ENCODE measurements around the gene PPP1CB.

PPP1CB gene

DNA sequence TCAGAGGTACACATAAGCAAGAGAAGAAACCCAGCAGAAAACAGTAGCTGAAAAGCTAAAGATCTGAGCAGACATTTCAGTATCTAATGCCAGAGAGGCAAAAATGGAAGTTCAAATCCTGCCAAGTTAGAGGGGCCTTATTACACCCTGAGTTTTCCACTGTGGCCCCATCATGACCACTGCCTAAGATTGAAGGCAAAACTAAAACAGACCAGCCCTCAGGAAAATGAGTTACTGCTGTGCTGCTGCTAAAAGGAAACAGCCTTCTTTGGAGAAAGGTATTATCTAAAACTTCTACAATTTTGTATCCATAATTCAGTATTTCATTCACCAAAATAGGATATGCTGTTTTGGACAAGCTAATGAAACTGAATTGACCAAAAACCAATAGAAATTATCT is 16.8 kb downstream of the PPP1CB start:
- H3K27ac ChIP-seq (replicated peaks): no peak overlapping the region
- DNase-seq (ENCODE audit: low read depth in 1 of 2, low spot score in 1 of 2): no peak
- TF ChIP-seq SPI1 (IDR thresholded peaks at IDR 0.05; ENCODE audit: borderline replicate concordance, low read depth): no peak
- no peak for TF ChIP-seq CTCF (IDR thresholded peaks at IDR 0.05; ENCODE audit: insufficient read depth, low read length)
- TF ChIP-seq GABPA (IDR thresholded peaks at IDR 0.05; ENCODE audit: low read depth): no peak
- no peak for TF ChIP-seq REST (IDR thresholded peaks at IDR 0.05; ENCODE audit: insufficient replicate concordance, low read depth)
- TF ChIP-seq POLR2AphosphoS5 (IDR thresholded peaks at IDR 0.05; ENCODE audit: low read depth): no peak

DNA sequence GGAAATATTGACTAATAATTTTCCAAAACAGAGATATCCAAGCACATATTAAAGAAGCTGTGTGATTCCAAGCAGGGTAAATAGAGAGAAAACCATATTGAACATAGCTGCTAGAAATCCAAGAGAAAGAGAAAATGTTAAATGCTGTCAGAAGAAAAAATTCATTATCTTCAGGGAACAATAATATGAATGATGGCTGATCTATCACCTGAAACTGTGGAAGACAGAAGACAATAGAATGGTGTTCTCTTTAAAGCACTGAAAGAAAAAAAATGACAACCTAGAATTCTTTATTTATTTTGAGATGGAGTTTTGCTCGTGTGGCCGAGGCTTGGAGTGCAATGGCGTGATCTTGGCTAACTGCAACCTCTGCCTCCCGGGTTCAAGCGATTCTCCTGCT is 17.3 kb downstream of the PPP1CB start:
- H3K27ac ChIP-seq (replicated peaks): no peak overlapping the region
- TF ChIP-seq GABPA (IDR thresholded peaks at IDR 0.05; ENCODE audit: low read depth): no peak
- TF ChIP-seq POLR2AphosphoS5 (IDR thresholded peaks at IDR 0.05; ENCODE audit: low read depth): no peak
- TF ChIP-seq REST (IDR thresholded peaks at IDR 0.05; ENCODE audit: insufficient replicate concordance, low read depth): no peak
- TF ChIP-seq SPI1 (IDR thresholded peaks at IDR 0.05; ENCODE audit: borderline replicate concordance, low read depth): no peak
- no peak for TF ChIP-seq CTCF (IDR thresholded peaks at IDR 0.05; ENCODE audit: insufficient read depth, low read length)
- no peaks in the 10 kb centered on the region for H3K27me3 ChIP-seq (ENCODE audit: insufficient read depth, poor library complexity, severe bottlenecking)
- no peak overlapping the region for H3K4me3 ChIP-seq (replicated peaks; ENCODE audit: insufficient read depth, low read length)
- no peak for DNase-seq (ENCODE audit: low read depth in 1 of 2, low spot score in 1 of 2)

More for the DNA sequence above, 16.8 kb downstream of the PPP1CB start:
- no peak overlapping the region for H3K4me3 ChIP-seq (replicated peaks; ENCODE audit: insufficient read depth, low read length)
- no peaks in the 10 kb centered on the region for H3K27me3 ChIP-seq (ENCODE audit: insufficient read depth, poor library complexity, severe bottlenecking)

GRCh38 chr2:28772351-28772750 is 20.7 kb downstream of the PPP1CB start:
- DNase-seq (ENCODE audit: low read depth in 1 of 2, low spot score in 1 of 2): no peak
- TF ChIP-seq GABPA (IDR thresholded peaks at IDR 0.05; ENCODE audit: low read depth) (no peak), POLR2AphosphoS5 (IDR thresholded peaks at IDR 0.05; ENCODE audit: low read depth) (no peak), SPI1 (IDR thresholded peaks at IDR 0.05; ENCODE audit: borderline replicate concordance, low read depth) (no peak), CTCF (IDR thresholded peaks at IDR 0.05; ENCODE audit: insufficient read depth, low read length) (no peak), REST (IDR thresholded peaks at IDR 0.05; ENCODE audit: insufficient replicate concordance, low read depth) (no peak)
- Histone ChIP-seq H3K4me3 (replicated peaks; ENCODE audit: insufficient read depth, low read length) (no peak overlapping the region), H3K27me3 (ENCODE audit: insufficient read depth, poor library complexity, severe bottlenecking) (no peaks in the 10 kb centered on the region), H3K27ac (replicated peaks) (no peak overlapping the region)
